ENCODE measurements around the gene SYT2.

GRCh38 chr1:202697038-202697437, 13.2 kb downstream of the SYT2 start:
- TF ChIP-seq, protein P1, sequence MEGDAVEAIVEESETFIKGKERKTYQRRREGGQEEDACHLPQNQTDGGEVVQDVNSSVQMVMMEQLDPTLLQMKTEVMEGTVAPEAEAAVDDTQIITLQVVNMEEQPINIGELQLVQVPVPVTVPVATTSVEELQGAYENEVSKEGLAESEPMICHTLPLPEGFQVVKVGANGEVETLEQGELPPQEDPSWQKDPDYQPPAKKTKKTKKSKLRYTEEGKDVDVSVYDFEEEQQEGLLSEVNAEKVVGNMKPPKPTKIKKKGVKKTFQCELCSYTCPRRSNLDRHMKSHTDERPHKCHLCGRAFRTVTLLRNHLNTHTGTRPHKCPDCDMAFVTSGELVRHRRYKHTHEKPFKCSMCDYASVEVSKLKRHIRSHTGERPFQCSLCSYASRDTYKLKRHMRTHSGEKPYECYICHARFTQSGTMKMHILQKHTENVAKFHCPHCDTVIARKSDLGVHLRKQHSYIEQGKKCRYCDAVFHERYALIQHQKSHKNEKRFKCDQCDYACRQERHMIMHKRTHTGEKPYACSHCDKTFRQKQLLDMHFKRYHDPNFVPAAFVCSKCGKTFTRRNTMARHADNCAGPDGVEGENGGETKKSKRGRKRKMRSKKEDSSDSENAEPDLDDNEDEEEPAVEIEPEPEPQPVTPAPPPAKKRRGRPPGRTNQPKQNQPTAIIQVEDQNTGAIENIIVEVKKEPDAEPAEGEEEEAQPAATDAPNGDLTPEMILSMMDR (IDR thresholded peaks at IDR 0.05) = no peak
- TF ChIP-seq EZH2 (IDR thresholded peaks at IDR 0.05) = no peak
- TF ChIP-seq EZH2phosphoT487 (IDR thresholded peaks at IDR 0.05) = no peak
